ENCODE results near the gene RPE.
A peak's percentile ranks its signal among the peaks of the same experiment; 100 is the strongest.

Gene RPE

DNA sequence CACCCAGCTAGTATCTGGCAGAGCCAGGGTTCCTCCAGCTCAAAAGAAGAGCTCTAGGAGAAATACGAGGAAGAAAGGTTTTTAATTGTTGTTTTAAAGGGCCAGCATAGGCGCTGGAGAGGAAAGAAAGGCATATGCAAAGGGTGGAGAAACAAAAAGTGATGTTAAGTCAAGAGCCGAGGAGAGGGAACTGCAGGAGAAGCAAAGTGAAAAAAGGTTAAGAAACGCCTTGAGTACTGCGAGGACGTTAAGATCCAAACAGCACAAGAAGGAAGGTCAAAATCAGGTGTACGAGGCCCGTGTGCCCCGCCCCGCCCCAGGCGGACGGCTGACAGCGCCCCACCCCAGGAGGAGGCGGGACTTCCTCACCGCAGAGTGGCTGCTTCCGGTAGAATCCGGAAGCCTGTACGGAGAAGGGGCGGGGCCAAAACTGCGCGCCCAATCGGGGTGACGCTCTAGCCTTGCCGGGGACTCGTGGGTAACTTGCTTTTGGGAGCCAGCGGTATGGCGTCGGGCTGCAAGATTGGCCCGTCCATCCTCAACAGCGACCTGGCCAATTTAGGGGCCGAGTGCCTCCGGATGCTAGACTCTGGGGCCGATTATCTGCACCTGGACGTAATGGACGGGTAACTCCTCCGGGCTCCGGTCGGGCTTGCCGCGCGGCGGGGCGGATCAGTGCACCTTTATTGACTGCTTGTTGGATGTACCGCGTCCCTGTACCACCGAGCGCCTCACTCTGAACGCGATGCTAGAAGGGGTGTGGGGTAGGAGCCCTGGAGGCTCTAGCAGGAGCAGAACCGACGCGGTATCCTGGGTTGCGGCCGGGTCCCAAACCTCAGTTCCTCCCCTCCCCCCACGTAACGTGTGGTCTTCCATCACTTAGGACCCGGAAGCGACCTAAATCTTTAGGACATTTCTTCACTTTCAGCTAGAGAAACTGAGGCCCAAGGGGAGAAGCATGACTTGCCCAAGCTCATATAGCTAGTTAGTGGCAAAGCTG is at the start of gene RPE:
RPE (plus strand) TSS at position 481 of the 1,000 bp plus-strand sequence; CDS start at position 505, 24 bp downstream.
- DNase-seq (ENCODE audit: low read depth) = peak; percentile 89

DNA sequence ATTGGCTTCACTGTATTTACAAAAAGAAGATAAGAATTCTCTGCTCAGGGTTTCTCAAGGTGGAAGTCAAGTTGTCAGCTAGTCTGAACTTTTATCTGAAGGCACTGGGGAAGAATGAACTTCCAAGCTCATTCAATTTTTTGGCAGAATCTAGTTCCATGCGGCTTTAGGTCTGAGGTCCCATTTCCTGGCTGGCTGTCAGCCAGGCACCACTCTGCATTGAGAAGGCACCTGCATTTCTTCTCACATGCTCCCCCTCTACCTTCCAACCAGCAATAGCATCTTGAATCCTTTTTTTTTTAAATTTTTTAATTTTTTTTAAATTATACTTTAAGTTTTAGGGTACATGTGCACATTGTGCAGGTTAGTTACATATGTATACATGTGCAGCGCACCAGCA is 46.2 kb upstream of the RPE start:
- no peak for DNase-seq (ENCODE audit: low read depth)

DNA sequence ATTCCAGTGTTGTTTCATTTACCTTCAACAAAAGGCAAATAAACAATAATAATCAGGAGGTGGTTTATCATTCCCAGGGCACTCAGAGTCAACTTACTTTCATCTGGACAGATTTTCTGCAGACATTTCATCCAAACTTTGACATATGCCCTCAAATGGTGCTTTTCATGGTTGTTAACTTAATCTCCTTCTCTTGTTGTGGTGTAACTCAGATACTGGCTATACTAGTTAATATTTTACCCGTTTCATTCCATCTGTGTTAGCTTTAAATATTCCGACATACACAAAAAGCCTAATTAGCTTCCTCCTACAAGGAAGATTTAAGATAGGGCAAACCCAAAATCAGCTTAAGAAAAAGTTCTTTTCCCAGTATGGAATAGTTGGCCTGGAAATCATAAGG is 44.4 kb upstream of the RPE start:
- no peak for DNase-seq (ENCODE audit: low read depth)

DNA sequence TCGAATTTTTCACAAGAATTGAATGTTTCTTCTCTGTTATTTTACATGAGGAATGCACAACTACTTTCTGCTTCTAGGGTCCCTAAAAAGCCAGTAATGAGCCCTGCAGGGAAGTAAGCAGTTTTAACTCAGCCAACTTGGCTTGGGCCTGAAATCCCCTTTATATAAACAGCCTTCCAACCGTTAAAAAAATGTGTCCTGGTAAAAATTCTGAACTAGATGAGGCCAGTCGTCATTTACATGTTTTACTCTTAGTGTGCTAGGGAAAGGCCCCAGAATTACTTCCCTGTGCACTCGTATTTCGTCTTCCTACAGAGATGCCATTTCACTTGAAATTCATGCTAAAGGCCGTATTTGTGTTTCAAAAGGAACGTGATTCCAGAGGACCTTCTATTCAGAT is 42.4 kb upstream of the RPE start:
- DNase-seq (ENCODE audit: low read depth) = no peak

DNA sequence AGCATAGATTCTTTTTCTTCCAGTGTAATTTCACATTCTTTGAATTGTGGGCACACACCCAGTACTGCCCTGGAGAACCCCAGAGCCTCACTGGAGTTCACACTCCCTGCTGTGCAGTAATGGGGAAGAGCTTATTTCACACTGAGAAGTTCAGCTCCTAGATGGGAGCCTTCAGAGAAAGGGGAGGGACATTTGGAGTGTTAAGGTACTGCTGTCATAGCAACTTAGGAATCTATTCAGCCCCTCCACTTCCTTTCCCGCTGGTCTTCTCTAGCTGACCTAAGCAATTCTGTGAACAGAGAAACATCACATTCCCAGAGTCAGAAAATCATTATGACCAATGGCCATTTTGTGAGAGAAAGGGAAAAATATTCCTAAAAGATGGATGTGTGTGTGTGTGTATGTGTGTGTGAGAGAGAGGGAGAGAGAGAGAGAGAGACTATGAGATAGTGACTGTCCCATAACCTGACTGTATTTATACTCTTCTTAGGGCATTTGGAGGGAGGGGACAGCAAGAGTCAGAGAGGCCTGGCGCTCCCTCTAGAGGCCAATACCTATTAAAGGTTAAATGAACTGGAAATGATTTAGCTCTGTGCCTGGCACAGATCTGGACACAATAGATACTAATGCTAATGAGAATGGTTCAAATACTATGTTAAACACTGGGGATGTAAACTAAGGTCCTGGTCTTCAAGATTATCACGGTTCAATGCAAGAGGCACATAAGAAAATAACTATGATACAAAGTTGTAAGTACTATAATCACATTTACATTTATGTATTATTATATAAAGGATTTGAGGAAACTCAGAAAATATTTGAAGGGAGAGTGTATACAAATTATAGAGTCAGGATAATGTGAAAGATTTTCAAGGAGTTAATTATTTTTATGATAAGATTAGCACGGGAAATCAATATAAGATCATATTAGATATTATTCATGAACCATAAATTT is 41.5 kb upstream of the RPE start:
- no peak for DNase-seq (ENCODE audit: low read depth)

DNA sequence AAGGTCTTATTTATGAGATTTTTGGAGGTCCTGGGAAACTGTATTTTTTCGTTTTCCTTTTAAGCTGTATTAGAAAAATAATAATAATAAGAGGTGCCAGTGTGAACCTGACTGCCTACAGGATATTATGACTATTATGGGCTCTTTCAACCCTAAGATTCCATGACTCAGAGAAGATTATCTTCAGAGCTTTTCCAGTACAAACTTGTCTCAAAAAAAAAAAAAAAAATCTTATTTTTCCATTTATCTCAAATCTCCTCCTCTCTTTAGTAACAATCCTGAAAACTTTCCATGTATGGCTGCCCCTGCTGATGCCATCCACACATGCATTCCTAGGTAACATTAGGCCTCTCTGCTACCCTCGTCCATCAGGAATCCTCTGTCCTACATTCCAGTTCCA is 36.7 kb upstream of the RPE start:
- no peak for DNase-seq (ENCODE audit: low read depth)

DNA sequence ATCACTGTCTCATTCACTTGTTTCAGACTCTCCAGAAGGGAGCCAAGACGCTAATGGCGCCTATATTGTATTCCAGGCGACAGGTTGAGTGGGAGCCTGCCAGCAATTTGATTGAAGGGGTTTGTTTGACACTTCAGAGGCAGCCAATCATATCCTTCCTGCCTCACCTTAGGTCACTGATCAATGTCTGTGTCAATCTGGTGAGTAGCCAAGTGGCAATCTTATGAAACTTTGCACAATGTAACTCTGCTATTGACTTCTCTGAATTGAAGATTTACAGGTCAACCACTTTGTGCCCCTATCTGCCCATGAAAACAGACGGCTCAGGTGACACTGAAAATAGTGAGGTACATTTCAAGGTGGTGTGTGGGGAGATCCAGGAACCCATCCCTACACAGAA is 32.7 kb upstream of the RPE start:
- no peak for DNase-seq (ENCODE audit: low read depth)

DNA sequence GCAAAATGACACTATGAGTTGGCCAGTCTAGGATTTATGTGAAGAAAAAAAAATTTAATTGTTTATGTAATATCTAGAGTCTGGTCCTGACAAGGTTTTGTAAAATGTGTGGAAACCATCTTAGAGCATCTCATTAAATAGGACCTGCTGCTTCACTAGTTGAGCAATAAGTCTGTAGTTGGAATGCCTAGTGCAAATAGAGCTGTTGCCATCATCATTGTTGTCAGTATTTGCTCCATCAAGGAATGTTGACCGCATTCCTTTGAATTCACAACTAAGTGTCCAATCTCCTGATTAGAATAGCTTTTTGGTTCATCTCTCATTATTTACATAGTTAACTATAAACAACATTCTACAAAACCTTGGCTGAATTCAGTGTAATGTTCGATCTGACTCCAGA is 32.2 kb upstream of the RPE start:
- no peak for DNase-seq (ENCODE audit: low read depth)

DNA sequence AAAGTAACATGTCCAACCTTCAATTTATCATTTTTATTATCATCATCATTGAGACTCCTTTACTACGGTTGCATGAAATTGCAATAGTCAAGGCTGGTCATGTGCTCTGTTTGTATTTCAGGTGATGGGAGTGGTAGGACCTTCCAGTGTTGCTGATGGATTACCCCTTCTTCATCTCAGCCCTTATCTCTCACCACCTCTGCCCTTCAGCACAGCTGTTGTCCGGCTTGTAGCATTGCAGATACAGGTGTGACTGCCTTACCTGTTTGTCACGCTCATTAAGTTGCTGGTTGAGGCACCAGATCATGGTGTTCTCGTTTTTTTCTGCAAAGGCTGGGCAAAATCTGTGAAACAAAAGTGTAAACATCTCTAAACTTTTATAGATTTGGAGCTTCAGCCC is 31.7 kb upstream of the RPE start:
- no peak for DNase-seq (ENCODE audit: low read depth)

DNA sequence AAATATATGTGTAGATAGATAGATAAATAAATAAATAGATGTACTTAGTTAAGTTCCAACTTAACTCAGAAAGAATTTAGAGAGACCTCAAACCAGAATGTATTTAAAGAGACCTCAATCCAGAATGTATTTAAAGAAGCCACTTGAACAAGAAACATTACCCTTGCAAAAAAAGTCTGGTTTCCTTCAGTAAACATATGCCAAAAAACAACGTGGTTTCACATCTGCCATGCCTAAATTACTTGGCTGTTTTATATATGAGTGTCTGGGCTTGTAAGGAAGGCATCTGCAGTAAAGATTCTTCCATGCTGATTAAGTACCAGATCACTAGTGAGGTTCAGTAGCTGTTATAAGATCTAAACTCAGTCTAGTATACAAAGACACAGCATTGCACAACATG is 29.1 kb upstream of the RPE start:
- DNase-seq (ENCODE audit: low read depth) = no peak

DNA sequence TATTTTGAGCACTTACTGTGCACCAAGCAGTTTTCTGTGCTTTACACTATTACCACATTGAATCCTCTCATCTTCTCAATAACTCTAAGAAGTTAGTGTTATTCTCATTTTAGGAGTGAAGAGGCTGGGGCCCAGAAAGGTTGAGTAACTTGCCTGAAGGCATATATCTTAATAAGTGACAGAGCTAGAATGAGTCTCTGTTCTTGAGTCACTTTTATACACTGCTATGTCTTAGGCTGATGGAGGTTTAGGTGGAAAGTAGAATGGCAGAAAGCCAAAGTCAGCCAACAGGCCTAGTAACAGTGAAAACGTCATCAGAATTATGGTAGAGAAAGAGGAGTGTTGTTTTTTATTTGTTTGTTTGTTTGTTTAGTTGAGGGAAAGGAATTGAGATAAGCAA is 27.9 kb upstream of the RPE start:
- no peak for DNase-seq (ENCODE audit: low read depth)

DNA sequence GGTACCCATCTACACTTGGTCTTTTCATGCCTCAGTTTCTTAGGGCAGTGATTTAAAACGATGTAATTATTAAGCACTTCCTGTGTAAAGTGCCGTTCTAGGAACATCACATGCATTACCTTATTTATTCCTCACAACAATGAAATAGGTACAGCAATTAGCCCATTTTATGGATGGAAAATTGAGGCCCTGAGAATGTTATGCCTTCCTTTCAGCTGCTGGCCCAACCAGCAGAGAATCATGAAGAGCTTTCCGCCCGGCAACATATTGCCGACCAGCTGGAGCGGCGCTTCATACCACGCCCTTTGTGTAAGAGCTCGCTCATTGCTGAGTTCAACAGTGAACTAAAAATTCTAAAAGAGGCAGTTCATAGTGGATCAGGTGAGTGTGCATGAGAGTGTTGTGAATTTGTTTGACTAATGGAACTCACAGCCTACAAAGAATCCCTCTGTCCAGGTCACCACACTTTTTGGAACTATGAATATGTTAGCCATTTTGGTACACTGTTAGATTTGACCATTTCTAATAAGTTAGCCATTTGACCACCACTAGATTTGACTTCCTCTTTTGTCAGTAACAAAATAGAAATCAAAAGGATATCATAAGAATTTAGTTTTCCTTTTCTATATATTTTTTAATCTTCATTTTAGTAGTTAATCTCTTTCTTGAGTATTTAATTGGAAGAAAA is 25.6 kb upstream of the RPE start:
- DNase-seq (ENCODE audit: low read depth) = no peak

DNA sequence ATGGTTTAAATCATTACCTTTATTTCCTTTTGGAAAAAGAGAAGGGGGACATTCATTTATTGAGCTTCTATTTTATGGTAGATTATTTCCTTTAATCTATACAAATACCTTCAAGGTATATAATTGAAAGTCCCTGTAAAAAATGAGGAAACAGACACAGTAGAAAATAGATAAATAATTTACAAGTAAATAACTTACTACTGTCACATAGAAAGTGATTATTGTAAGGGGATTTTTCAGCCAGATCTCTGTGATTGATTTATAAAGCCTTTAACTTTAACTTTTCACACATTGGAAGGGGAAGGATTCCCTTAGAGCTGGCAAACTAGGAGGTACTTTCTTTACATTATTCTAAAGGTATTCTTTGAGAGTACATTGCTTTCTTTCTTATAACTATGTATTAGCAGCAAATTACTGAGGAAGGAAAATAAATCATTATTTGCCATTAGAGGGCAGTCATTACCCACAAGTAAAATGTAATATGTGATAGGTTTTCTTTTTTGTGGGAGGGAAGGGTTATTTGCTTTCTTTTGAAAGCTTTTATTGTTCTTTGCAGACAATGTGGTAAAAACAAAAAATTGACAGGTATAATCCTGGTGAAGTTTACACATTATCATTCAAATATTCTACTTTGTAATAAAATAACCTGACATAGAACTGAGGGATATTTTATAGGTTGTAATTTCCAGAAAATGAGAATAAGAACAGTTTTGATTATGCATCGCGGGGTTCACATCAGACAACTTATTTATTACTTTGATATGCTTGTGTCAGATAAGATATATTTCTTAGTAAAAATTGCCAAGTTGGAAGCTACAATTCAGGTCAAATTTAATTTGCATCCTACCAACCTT is 24.8 kb upstream of the RPE start:
- DNase-seq (ENCODE audit: low read depth) = no peak

DNA sequence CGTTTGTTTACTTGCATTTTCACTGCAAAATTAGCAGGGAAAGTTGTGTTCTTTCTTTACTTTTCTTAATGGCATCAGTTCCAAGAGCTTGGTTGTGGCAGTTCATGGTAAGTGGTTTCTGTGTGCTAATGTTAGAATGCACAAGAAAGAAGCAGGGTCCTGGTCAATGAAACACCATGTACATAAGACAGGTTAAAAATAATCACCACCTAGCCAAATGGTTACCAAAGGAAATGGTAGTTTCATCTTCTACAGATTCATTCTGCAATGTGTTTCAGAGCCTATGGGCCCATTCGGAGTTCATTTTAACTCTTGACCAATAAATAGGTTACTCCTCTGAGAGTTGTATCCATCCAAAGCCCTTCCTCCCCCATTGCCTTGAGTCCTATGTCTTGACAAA is 18.1 kb upstream of the RPE start:
- no peak for DNase-seq (ENCODE audit: low read depth)

DNA sequence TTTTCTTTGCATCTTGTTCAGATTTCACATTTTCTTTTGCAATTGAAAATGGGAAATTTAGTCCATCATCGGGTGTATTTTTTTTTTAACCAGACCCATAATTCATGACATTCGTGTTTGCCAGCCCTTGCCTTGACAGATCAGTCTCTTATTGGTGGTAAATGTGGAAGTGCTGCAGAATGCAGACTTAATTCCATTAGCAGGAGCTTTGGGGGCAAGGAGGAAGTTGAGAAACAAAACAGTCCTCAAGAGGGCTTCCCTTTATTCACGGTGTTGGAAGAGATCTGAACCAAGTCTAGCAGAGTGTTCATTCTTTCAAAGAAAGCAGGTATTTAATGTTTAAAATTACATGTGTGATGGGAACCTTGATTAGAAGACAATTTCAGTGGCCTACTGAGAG is 16.6 kb upstream of the RPE start:
- DNase-seq (ENCODE audit: low read depth) = no peak

DNA sequence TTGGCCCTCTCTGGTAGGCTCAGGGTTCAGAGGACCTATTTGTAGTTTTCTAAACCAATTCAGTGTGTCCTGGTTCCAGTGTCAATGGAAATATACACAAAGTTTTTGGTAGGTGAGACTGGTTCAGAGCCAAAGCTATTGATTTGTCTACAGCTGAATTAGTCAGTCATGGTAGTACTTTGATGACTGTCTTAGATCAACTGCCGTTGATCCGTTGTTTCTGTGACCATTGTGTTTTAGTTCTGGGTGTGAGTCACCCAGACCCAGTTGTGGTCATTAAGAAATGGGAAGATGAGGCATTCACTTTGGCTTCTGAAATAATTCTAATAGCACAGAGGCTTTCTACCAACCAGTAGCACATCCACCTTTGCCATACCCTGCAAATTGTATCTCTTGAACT is 16.0 kb upstream of the RPE start:
- DNase-seq (ENCODE audit: low read depth) = no peak

DNA sequence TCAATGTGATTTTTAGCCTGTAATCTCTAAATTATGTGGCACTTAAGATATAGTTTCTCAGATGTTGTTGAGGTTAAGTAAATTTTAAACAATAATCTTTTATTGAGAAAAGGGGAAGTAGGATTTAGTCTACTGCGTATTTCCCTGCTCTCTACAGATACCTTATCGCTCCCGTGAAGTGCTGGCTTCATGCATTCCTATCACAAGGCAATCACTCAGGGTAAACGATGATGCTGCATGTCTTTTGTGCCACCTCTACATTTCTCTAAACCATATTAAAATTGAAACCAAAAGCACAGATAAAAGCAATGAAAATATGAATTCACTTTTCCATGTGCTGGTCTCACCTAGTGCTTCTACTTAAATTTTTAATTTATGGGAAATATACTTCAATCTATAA is 14.4 kb upstream of the RPE start:
- no peak for DNase-seq (ENCODE audit: low read depth)

DNA sequence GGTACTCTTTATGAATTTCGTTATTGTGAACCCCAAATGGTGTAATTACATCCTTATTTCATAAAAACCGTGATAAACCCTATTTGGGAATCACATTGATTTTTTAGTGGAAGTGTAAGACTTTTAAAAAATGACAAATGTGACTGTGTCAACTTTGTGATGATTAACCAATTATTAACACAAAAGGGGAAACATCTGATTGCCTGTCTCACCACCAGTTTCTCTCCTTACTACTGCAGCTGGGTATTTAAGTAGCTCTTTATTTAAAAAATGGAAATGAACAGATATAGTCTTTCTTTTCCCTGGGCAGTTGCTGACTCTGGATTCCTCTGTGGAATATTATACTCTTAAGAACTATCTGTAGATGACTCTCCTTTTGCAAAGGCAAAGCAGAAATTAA is 11.6 kb upstream of the RPE start:
- DNase-seq (ENCODE audit: low read depth) = no peak

DNA sequence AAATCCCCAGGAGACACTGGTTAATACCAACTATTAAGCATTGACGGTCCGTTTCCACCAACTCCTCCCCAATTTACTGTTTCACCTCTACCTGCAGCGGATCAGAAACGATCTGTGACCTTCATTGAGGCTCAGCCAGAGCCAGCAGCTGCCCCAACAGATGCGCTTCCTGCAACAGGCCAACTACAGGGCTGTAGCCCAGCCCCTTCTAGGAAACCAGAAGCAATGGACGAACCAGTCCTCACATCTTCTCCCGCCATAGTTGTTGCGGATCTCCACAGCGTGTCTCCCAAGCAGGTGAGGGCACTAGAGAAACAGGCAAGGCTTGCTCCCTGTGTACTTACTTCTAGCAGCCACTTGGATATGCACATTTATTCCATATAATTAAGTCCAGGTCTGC is 8.5 kb upstream of the RPE start:
- DNase-seq (ENCODE audit: low read depth) = no peak

DNA sequence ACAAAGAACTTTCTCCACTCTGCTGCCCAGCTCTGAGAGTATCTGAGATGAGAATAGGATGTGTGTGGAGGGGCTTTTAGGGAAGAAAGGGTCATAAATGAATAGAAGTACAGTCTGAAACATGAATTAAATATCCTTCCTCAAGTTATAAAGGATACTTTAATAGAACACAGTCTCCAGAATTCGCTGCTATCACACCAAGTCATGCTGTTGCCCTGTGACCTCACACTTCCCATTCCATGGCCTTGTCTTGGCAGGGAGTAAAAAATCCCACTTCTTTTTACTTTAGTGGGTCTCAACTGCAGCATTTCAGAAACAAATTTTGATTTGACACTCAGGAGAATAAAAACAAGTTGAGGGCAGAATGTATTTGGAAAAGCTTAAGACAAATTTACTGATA is 3.8 kb upstream of the RPE start:
- no peak for DNase-seq (ENCODE audit: low read depth)

Data from T-helper 22 cell (primary cell).